Adrenal gland (tissue), 12 donors: ENCODE measurements around the gene PAX5. TPM values are rescaled to one million over a fixed set of nuclear protein-coding genes. Genes with fewer than 3 reads are reported as not detected.

Source experiments
- DNase-seq, 7 donors: peaks; one replicate each; pipeline ENCODE4 v3.0.0-alpha.2; 2019 to 2020
- H3K27ac ChIP-seq, 5 donors: fragments of 200-600 bp; sonication (generic) in 4 of 5; 1 replicate in 3 of 5; 2 replicates in 2 of 5; pipeline versions ENCODE4 v1.5.1 to v1.8.0; 2016 to 2020; ENCODE audit warnings: mild to moderate bottlenecking in 1 of 5
- H3K27me3 ChIP-seq: fragments of 200-600 bp; 2 replicates; pipeline ENCODE4 v1.8.0; 2021
- H3K36me3 ChIP-seq, 2 donors: fragments of 200-600 bp; replicated peaks in 1 of 2; 1 replicate in 1 of 2; 2 replicates in 1 of 2; pipeline versions ENCODE4 v1.5.1 to v1.8.0; 2018 to 2022
- H3K4me1 ChIP-seq, 2 donors: fragments of 200-600 bp; replicated peaks in 1 of 2; 1 replicate in 1 of 2; 2 replicates in 1 of 2; pipeline versions ENCODE4 v1.5.1 to v1.8.0; 2018 to 2021
- H3K4me3 ChIP-seq, 4 donors: fragments of 200-600 bp; sonication (generic) in 3 of 4; one replicate each; pipeline ENCODE4 v1.5.1; 2016 to 2018
- H3K9me3 ChIP-seq, 3 donors: fragments of 200-600 bp; sonication (generic) in 1 of 3; replicated peaks in 1 of 3; 1 replicate in 2 of 3; 2 replicates in 1 of 3; pipeline versions ENCODE4 v1.5.1 to v1.8.0; 2016 to 2021
- CTCF ChIP-seq, 6 experiments: fragments of 450-650 bp in 4 of 6; fragments of 200-600 bp in 2 of 6; sonication (generic) in 1 of 6; IDR thresholded peaks; 1 replicate in 5 of 6; 2 replicates in 1 of 6; pipeline versions ENCODE4 v1.5.1 to v1.8.0; 2016 to 2021; ENCODE audit warnings: antibody characterized with exemption in 6 of 6, mild to moderate bottlenecking in 2 of 6, moderate library complexity in 1 of 6
- POLR2A ChIP-seq, 2 donors: fragments of 450-650 bp; IDR thresholded peaks; one replicate each; pipeline ENCODE4 v1.6.1; 2017; ENCODE audit warnings: antibody characterized with exemption in 2 of 2, mild to moderate bottlenecking in 2 of 2, moderate library complexity in 1 of 2
- WGBS, 4 donors: extraction: QIAGEN DNeasy Blood & Tissue Kit in 2 of 4; methylation state at CpG; one replicate each; pipeline versions ENCODE4 v1.1.5 to v1.1.7; 2013 to 2017; 5-methylcytosine and 5-hydroxymethylcytosine counted together
- intact Hi-C, 2 donors: fragments of 100-400 bp; cut with DNase I; formaldehyde crosslinking; loops; one replicate each; pipeline versions ENCODE4 v1.14.1 to v1.15.0; 2022 to 2023
- polyA plus RNA-seq, 3 donors: library from polyadenylated mRNA; stranded (reverse); fragments of 200-250 nt in 2 of 3; fragments of 350-450 nt in 1 of 3; fragmentation: Illumina TruSeq in 1 of 3; extraction: RNeasy Lipid Tissue Mini Kit (QIAGEN cat#74804) in 1 of 3; gene quantifications; one replicate each; pipeline ENCODE4 v1.2.3, GENCODE V29; 2013 to 2014
- total RNA-seq, 9 donors: library from RNA; depleted of rRNA in 4 of 9; stranded (reverse); fragments of >200 nt in 4 of 9; fragments of 120-200 nt in 1 of 9; fragmentation: NEBNext Ultra II Directional in 1 of 9; extraction: Animal tissue kit (Norgen Biotek cat#: 25700) in 1 of 9; gene quantifications; one replicate each; pipeline versions ENCODE4 v1.1.0 to v1.2.4, GENCODE V29; 2013 to 2023
- donor health status: healthy with polysubstance abuse.
- donor health status: Bipolar disorder and iron deficiency.
- donor health status: DM: yes; HTN: yes; CAD: no.
- donor health status: DM: no; HTN: no; CAD: no.
- donor health status: DM: no; HTN: no; CAD: no.
- donor health status: DM: yes; HTN: yes; CAD: no.

Gene PAX5
- total and polyA plus RNA-seq, 12 donors, result under 0.01 to 0.22 (median 0.09) TPM; not detected in 6

- Histone ChIP-seq H3K4me1 (no peaks in the 10 kb centered on the region), H3K9me3 (no peaks in the 10 kb centered on the region), H3K4me3 (no peak overlapping the region), H3K36me3 (no peaks in the 10 kb centered on the region), H3K27me3 (peaks cover 26% of the 10 kb centered on the region), H3K27ac (no peak overlapping the region)
- TF ChIP-seq POLR2A (IDR thresholded peaks at IDR 0.05) (no peak), CTCF (IDR thresholded peaks at IDR 0.05) (no peak)
- DNase-seq, result no peak
- 61 to 68% (median 64%) methylated on average over 6 to 12 of the region's 12 CpGs for WGBS, 4 donors
- intact Hi-C loops, result no loop called here
Measured at GRCh38 chr9:36911601-36912412, 122.3 kb downstream of the PAX5 start.

GRCh38 chr9:36911037-36911436 lies 123.0 kb downstream of the PAX5 start:
- no peaks in the 10 kb centered on the region for H3K36me3 ChIP-seq
- no peaks in the 10 kb centered on the region for H3K9me3 ChIP-seq
- H3K4me3 ChIP-seq, result no peak overlapping the region
- TF ChIP-seq CTCF (IDR thresholded peaks at IDR 0.05), result no peak
- TF ChIP-seq POLR2A (IDR thresholded peaks at IDR 0.05), result no peak
- no peak for DNase-seq
- 67 to 82% (median 77%) methylated on average over 5 to 6 of the region's 6 CpGs for WGBS, 4 donors
- intact Hi-C loops, result no loop called here
- H3K27me3 ChIP-seq, result peaks cover 26% of the 10 kb centered on the region
- no peak overlapping the region for H3K27ac ChIP-seq
- H3K4me1 ChIP-seq, result no peaks in the 10 kb centered on the region

- no peak for TF ChIP-seq POLR2A (IDR thresholded peaks at IDR 0.05)
- no peak for TF ChIP-seq CTCF (IDR thresholded peaks at IDR 0.05)
- Histone ChIP-seq H3K4me3 (no peak overlapping the region), H3K9me3 (no peaks in the 10 kb centered on the region), H3K4me1 (peaks cover 0 to 9% of the 10 kb centered on the region in 2 donors), H3K27me3 (peaks cover 15% of the 10 kb centered on the region), H3K36me3 (no peaks in the 10 kb centered on the region), H3K27ac (no peak overlapping the region)
- WGBS, 4 donors, result 64 to 79% (median 73%) methylated on average over 5 to 6 of the region's 6 CpGs
- intact Hi-C loops, result no loop called here
- no peak for DNase-seq
Measured at GRCh38 chr9:36906492-36906891, 127.6 kb downstream of the PAX5 start.

GRCh38 chr9:36905101-36906066 lies 128.7 kb downstream of the PAX5 start:
- WGBS, 4 donors, result 80 to 84% (median 82%) methylated on average over 9 to 10 of the region's 10 CpGs
- Histone ChIP-seq H3K4me3 (no peak overlapping the region), H3K9me3 (no peaks in the 10 kb centered on the region), H3K27ac (no peak overlapping the region), H3K4me1 (peaks cover 0 to 9% of the 10 kb centered on the region in 2 donors), H3K27me3 (peaks cover 8% of the 10 kb centered on the region), H3K36me3 (no peaks in the 10 kb centered on the region)
- intact Hi-C loops, result no loop called here
- TF ChIP-seq CTCF (IDR thresholded peaks at IDR 0.05), result no peak
- no peak for TF ChIP-seq POLR2A (IDR thresholded peaks at IDR 0.05)
- DNase-seq, result no peak
